Fibroblast of skin of right biceps (primary cell): ENCODE measurements around the gene ADAMTS14.

ENCODE experiments used
- DNase-seq: peaks from one replicate; pipeline ENCODE4 v3.0.0-alpha.2; 2013

The ADAMTS14 gene

DNA sequence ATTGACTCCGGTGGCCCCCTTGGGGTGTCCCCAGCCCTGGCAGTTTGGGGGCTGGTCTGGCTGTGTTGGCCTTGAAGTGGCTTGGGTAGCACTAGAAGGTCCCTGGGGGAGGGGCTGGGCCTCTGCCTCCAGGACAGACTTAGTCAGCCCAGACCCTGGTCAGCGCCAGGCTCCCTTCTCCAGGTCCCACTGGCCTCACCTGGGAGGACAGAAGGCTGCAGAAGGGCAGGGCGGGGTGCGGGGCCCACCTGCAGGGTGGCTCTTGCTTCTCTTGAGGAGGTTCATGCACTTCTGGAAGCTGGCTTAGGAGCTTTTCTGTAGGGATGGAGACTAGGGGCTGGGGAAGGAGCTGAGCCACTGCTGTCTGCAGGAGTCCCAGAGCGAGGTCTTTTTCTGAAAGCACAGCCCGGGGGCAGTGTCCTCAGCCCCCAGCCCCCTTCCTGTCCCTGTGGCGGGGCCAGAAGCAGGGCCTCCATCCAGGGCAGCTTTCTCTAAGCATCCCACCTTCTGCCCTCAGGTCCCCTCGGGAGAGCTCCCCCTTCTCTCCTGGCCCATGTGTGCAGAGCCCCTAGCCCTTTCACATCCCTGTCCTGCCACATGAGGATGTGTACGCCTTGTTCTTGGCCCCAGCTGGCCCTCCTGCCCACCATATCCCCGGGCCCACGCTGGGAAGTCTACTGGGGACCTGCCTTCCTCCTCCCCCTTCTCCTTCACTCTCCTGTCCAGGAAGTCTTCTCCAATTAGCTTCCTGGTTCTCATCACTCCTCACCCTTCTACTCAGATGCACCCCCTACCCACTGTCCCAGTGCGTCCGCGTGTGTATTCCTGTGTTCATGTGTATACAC lies 101.9 kb downstream of the ADAMTS14 start:
- DNase-seq = no peak

DNA sequence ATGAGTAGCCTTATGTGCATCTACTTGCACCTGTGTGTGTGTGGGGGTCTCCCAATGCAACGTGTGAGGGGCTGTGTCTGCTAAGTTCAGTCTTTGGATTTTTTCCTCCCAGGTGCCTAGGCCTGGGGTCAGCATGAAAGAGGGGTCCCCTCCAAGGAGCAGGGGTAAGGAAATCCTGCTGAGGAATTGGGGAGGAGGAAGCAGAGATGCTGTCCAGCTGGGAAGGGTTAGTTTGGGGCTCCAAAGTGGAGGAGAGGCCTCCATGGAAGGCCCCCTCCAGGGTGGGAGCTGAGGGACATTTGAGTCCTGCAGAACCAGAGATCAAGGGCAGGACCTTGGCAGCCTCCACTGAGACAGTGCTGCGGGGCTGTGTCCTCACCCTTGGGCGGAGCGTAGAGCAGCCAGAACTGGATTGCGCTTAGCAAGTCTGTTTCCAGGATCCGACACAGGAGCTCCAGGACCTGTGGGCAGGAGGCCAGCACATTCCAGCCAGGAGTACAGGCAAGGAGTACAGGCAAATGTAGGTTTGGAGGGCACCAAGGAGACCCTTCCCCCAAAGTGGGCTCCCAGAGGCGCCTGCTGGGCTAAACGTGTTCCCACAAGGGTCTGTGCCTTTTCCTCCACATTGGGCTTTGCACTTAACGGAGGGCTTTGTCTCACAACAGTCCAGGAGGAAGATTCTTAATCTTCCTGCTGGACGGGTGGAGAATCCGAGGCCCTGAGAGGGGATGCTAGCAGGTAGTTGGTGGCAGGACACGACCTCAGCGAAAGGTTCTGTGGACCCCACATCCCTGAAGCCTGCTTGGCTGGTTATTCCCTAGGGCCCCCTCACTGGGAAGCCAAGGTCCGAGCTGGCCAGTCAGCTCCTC lies 102.7 kb downstream of the ADAMTS14 start:
- DNase-seq = no peak

DNA sequence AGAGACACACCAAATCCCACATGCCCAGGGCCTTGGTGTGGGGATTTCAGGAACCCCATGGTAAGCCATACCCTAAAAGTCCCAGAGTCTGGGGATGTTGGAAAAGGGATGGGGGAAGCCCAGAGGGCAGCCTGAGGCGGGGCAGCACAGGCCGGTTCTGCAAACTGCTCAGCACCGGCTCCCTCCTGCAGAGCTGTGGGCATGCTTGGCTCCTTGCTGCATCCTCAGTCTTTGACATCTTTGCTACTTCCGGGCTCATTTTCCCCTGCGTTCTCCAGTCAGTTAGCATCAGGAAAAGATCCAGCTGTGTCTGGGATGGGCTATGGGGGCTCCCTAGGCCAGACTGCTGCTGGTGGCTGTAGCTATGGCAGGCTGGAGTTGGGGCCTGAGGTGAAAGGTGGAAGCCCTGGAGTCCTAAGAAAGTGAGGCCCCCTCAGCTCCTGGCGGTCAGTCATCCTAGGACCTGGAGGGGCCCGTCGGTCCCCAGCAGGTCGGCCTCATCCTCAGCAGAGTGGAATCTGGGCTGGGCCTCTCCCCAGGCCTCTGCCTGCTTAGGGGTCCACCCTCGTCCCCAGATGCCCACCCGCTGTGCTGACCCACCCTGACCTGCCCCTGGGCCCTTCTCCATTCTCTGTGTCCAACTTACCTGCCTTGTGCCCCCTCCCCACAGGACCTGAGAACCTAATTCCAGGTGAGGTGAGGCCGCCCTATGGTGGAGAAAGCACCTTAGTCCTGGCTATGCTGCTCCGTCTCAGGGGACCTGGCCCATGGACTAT lies 103.6 kb downstream of the ADAMTS14 start:
- DNase-seq = no peak

DNA sequence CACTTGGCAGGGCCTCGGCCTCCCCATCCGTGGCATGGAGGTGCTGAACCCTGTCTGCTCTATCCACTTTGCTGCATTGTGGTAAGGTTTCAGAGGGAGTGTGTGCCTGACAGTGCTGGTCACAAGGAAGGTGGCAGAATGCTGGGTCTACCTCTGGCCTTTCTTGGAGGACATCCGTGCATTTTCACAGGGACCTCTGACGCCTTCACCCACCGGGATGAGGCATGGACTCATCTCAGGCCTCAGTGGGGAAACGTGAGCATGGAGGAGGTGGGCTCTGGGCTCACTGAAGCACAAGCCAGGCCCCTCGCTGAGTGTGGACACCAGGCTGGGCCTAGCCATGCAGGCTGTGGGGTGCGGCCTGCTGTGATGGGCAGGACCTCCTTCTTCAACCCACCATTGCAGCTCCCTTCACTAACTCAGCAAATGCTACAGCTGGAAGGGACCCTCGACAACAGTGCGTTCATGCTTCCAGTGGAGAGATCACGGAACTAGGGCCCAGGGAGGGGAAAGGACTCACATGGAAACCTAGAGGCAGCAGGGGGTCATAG lies 104.2 kb downstream of the ADAMTS14 start:
- DNase-seq = no peak

DNA sequence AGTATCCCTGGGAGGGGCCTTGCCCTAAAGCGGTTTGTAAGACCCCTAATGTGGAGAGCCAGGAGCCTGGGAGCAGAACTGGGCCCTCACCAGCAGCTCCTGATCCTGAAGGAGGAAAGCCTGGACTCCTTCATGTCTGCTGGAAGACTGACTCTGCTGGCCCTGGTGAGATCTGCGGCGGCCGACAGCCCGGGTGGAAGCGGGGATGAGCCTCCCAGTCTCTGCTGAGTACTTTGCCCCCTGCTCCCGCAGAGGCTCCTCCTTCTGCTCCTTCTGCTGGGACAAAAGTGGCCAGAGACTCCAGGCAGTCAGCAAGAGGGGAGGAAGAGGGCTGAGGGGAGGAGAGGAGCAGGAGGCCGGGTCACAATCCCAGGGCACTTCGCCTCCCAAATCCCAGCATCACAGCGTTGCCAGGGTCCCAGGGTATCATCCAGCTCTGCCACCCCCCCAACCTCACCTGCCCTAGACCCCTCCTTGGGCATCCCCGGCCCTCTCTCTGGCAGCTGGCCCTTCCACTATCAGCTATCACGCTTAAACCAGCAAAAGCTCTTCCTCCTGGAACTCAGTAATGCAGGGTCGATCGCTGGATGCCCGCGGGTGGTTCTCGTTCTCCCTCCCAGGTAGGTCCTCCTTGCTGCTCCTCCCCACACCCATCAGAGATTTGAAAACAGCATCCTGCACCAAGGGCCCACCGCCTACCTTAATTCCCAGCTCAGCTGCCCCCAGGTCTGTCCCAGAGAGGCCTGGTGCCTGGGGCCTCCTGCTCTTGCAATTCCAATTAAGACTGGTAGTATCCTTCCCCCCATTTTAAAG lies 105.0 kb downstream of the ADAMTS14 start:
- DNase-seq = no peak

DNA sequence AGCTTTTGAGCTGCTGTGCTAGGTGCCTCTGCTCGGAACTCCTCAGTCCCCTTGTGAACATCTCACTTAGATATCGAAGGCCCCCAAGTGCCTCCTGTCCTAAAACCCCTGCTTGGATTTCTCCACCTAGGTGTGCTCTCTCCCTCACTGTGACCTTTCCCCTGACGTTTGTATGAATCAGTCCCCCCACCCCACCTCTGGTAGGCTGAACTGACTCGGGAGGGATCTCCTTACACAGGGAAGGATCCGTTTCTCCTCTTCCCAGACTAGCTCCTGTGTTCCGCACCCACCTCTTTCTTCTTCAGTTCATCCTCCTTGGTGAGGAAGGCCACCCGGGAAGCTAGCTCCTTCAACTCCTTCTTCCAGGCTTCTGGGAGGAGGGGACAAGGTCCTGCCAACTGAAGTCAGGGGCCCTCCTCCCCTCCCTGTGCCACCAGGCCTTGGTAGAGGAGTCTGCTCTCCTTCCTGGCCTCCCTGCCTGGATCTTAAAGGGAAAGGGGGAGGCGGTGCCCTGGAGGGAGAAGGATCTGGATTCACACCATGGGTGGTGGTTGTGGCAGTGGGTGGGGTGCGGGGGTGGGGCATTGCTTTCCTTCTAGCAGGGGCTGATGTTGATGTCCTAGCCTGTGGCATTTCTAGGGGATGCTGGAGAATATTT lies 106.1 kb downstream of the ADAMTS14 start:
- DNase-seq = no peak

DNA sequence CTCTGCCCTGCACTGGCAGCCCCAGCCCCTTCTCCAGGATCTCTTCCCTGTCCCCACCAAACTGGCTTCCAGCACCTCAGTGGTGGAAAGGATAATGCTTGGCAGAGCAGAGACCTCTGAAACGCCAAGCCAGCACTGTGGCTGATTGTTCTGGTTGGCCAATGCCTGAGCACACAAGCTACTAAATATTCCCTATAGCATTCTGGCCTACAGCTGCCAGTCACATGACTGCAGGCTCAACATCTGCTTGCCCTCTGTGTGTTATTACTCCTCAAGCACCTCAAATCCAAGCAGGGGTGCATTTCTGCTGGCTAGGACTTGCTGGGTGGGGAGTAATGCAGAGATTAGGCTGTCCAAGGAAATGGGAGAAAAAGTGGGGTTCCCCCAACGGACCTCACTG lies 106.8 kb downstream of the ADAMTS14 start:
- no peak for DNase-seq

DNA sequence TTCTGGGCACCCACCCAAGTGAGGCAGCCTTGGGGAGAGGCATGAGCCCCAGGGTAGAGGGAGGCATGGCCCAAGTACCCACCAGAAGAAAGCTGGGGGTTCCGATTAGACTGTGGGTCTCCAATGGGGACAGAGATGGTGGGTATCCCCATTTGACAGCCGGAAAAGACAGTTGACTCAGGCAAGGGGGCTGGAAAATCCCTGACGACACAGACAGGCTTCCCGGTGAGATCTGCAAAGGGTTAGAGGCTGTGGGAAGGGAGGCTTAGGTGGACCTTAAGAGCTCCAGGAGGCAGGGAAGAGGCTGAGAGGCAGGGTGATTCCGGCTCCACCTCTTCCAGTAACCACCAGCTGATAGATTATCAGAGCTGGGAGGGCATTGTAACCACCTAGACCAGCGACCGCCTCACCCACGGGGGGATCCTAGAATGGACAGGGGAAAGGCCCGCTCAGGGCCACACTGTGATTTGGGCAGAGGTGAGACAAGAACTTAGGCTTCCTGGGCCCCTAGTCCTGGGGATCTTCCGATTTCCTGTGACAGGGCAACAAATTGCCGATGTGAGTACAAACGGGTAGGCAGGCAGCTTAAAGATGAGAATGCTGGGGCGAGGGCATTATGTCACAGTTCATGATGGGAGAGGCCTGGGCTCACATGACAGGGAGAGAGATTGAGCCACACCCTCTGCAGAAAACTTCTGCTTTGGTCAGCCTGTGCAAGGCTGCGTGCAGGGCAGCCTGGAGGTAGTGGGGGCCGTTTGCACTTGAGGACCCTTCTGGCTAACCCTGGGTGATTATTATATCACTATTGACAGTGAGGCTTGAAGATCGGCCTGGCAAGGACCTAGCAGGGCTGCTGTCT lies 107.4 kb downstream of the ADAMTS14 start:
- no peak for DNase-seq

DNA sequence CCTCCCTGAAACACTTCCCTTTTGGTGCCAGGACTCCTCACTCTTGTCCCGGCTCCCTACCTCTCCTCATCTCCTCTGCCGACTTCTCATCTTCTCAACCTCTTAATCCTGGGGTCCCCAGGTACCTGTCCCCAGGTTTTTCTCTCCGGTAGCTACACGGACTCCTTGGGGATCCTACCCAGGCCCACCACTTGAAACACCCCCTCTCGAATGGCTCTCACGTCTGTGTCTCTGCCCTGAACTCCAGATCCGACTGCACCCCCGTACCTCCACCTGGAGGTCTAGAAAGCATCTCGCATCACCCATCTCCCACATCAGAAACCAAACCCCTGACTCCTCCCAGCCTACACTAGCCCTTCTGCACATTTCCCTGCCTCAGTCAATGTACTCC lies 108.1 kb downstream of the ADAMTS14 start:
- no peak for DNase-seq

DNA sequence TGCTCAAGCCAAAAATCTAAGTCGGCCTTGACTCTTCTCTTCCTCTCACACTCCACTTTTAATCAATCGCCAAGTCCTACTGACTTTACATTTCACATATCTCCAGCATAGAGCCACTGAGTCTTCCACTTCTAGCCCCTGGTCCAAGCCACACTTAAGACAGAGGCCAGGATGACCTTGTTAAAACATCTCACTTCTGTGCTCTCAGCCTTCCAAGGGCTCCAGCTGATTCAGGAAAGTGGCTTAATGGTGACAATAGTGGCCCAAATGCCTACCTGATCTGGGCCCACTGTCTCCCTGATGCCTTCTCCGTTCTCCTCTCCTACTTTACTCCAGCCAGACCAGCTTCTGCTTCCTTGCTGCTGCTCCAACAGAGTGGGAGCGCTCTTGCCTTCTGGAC lies 108.5 kb downstream of the ADAMTS14 start:
- no peak for DNase-seq

DNA sequence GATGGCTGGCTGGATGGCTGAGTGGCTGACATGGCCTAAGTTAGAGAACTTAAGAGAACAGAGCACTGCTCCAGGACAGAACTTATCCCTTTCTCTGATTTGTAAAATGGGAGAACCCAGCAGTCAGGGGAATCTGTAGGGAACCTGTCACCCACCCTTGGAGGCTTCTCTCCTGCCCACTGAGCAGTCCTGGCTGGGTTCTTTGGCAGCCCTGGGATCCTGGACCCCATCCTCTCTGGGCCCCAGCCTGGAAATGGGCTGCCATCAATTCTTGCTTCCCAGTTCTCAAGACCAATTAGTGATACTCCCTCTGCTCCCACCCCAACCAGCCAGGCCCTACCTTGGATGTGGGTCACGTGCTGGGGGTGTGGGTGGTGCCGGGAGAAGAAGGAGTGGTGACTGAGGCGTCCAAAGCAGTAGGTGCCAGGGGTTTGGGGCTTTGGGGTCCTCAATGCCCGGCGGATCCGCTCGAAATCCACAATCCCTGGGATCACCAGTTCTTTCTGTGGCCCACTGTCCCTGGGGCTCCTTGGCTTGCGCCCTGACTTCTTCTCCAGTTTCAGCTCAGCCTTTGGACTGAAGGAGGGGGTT lies 109.2 kb downstream of the ADAMTS14 start:
- DNase-seq = no peak

DNA sequence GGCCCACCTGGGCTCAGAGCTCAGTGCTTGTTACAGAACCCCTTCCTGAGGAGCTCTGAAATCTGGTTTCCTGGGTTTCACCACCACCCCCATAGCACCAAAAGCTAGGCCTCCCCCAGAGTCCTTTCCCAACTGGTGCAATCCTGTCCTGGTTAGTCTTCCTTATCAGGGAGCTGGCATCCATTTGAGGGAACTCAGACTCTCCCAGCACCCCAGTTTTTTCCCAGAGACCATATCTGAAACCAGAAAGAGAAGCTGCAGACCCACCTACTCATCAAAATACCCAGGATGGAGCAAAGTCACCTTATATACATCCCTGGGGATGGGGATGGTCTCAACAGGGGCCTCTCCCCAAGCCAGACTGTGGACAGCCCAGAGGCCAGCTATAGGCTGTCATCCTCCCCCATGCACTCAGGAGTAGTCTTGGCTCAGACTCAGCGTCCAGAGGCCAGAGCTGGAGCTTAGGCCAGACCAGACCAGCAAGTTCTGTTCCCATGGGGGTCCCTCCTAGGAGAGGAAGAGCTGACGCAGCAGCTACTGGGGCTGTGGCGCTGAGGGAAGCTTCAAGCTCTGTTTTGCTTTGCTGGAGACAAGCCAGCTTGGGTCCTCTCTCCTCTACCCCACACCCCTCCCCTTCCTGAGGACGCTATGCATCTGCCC lies 109.9 kb downstream of the ADAMTS14 start:
- DNase-seq = no peak

DNA sequence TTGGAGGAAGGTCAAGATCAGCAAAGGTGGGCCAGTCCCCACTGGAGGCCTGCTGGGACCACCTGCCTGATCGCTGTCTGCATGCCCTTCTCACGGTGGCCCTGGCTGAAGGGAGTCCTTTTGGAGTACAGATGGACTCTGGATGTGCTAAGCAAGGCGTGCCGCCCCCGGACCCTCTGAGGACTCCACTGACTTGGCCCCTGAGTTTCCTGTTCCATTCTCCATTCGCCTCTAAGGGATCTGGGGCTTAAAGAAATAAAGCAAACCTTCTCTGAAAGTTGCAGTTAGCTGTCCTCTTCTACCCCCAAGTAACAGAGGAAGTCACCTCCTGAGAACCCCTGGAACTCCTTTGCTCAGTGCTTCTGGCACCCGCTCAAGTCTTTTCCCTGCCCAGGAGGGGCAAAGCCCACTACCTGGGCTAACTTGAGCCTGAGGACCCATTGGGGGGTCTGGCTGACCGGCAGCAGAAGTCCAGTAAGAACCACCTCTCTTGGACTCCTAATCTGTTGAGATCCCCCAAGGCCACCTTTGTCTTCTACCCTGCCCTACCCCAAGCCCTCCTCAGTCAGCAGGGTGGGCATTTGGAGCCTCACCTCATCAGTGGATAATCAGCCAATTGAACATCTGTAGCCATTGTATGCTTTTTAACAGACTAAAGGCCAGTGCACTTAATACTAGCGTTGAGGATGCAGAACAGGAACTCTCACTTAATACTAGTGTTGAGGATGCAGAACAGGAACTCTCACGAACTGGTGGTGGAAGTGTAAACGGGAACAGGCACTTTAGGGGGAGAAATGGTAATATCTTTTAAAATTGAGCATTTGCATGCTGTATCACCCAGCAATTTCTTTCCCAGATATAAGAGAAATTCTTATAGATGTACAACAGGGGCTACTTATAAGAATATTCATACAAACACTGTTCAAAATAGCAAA lies 110.7 kb downstream of the ADAMTS14 start:
- no peak for DNase-seq

DNA sequence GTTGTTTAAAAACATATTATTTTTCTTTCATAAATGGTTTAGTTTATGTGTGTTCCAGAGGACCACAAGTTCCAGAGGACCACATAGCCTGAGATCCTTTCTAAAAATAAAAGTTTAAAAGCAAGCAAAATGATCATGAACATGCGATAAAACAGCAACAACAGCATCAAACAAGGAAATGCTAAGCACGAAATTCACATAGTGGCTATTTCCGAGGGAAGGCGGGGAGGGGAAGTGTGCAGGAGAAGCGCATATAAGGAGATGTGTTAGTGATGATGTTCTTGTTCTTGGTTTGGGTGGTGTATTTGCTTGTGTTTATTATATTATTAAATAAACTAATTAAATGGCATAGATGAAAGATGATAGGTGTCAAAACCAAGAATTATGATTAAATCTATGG lies 111.7 kb downstream of the ADAMTS14 start:
- DNase-seq = no peak

DNA sequence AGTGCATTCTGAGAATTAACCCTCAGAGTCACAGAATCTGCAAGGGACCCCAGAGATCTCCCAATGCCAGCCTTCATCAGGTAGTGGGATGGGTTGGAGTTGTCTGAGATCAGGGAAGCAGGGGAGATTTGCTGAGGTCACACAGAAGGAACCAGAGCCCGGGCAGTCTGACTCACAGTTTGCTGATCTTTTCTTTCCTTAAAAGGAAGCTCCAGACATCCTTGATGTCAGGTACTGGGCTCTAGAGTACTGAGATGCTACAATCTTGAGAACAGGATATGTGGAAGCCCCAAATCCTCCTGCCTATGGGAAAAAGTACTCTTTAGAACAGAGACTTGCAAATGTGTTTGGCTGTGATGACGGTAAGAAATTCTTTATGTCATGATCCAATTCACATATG lies 112.2 kb downstream of the ADAMTS14 start:
- peak; percentile 45 for DNase-seq

DNA sequence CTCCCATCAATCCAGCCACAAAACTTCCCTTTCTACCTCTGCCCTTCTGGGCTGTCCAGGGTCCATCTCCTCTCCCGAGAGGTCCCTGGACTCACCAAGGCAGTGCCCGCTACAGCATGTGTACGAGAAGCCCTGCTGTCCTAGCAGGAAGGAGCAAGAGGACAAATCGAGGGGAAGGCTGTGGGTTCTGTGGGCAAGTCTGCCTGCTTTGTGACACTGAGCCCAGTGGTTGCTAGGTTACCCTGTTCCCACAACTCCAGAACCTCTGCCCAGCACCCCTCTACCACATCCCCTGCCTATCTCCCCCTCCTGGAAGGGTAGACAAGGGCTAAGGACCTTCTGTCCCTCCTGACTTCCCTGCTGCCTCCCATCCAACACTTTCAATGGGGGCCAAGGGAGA lies 112.9 kb downstream of the ADAMTS14 start, which contains the start of gene TBATA:
TSS of gene TBATA (minus strand) at position 188 of the 400 bp plus-strand sequence. CDS start 1,998 bp downstream, outside the sequence.
- no peak for DNase-seq

DNA sequence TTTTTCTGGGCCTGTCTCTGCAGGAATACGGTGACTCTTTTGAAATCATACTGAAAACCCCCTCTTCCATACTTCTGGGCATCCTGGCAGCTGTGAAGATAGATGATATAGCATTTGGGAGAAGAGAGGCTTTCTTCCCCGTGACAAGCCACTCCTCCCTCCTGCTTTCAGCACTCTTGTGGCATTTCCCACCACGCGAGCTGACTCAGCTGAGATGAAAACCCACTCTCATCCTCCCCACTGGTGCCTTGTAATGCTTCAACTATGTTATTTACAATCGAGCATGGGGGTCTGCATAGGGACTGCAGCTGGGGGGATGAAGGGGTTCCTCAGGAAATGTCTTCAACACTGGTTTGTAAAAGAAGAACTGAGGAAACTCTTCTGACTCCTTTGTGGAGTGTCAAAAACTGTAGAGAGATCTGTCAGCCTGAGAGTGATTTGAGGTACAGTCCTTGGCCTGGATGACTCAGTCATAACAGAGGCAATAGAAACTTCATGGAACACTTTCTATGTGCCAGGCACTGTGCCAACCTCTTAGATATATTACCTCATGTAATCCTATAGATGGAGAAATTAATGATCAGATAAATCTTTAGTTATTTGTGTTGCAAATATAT lies 114.6 kb downstream of the ADAMTS14 start:
- DNase-seq = peak; percentile 85
